ENCODE measurements around the gene STUB1. TPM values are rescaled to one million over a fixed set of nuclear protein-coding genes. Genes with fewer than 3 reads are reported as not detected.

The STUB1 gene
- total RNA-seq, 2 donors from 2014 or later: 95.0 to 172 TPM

DNA sequence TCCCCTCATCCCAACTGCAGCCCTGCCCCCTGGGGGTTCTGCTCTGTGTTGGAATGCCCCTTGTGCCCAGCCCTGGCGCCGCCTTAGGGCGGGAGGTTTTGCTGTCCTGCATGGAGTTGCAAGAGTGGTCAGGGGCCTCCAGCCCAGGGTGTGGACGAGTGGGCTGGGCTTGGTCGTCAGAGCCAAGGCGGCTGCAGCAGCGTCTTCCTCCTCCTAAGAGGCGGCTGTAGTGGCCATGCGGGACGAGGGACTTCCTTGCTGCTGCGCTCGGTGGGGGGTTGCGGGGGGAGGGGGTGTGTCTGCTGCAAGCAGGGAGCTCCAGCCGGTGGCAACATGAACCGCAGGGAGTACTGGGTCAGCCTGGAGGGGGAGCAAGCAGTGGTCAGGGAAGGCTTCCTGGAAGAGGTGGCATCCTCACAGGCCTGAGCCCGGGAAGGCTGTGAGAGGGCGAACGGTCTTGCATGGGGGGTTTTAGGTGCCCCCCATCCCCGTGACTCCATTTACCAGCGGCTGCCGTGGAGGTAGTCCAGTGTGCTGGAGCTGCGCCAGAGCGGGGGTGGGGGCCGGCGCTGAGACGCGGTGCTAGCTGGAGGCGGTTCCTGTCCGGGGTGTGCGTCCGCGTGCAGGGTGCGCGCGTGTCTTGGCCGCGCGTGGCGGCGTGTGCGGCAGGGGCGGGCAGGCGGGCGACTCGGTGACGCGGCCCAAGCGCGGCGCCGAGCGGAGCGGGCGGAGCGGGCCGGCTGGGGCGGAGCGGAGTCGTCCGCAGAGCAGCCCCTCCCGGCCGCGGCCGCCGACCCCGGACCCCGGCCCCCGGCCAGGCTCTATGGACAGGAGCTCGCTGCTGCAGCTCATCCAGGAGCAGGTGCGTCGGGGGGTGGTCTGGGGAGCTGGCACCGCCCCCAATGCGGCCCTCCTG lies 5.0 kb upstream of the STUB1 start, which contains the start of gene RHBDL1:
RHBDL1 (plus strand) TSS at position 704 of the 916 bp plus-strand sequence; CDS start at position 824, 120 bp downstream.
- Mint-ChIP-seq H3K9me3 (no peaks in the 10 kb centered on the region), H3K4me1 (ENCODE audit: low read depth in 2 of 2) (peaks cover 9% of the 10 kb centered on the region in 2 donors), H3K4me3 (peak within 1 kb of the TSS; percentile 34), H3K27ac (no peak within 1 kb of the TSS), H3K36me3 (no peaks in the 10 kb centered on the region), H3K27me3 (no peaks in the 10 kb centered on the region)
- DNase-seq (ENCODE audit: low spot score) (no peak), ATAC-seq (no peak)

GRCh38 chr16:675884-676564 lies 4.2 kb upstream of the STUB1 start:
- H3K36me3 Mint-ChIP-seq: no peaks in the 10 kb centered on the region
- no peaks in the 10 kb centered on the region for H3K27me3 Mint-ChIP-seq
- H3K27ac Mint-ChIP-seq: no peak overlapping the region
- H3K4me1 Mint-ChIP-seq (ENCODE audit: low read depth in 2 of 2): peaks cover 9 to 11% of the 10 kb centered on the region in 2 donors
- H3K9me3 Mint-ChIP-seq: no peaks in the 10 kb centered on the region
- no peak for DNase-seq (ENCODE audit: low spot score)
- ATAC-seq: no peak
- no peak overlapping the region for H3K4me3 Mint-ChIP-seq

DNA sequence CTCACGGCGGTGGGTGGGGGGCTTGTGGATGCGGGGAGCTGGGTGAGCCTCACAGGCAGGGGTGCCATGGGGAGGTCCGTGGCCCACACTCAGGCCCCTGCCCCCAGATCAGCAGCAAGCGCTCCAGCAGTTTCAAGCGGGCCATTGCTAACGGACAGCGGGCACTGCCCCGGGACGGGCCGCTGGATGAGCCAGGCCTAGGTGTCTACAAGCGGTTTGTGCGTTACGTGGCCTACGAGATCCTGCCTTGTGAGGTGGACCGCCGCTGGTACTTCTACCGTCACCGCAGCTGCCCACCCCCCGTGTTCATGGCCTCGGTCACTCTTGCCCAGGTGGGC lies 3.7 kb upstream of the STUB1 start:
- Mint-ChIP-seq H3K4me3 (no peak overlapping the region), H3K36me3 (no peaks in the 10 kb centered on the region), H3K9me3 (no peaks in the 10 kb centered on the region), H3K4me1 (ENCODE audit: low read depth in 2 of 2) (peaks cover 9 to 14% of the 10 kb centered on the region in 2 donors), H3K27me3 (no peaks in the 10 kb centered on the region), H3K27ac (no peak overlapping the region)
- ATAC-seq: no peak
- no peak for DNase-seq (ENCODE audit: low spot score)

DNA sequence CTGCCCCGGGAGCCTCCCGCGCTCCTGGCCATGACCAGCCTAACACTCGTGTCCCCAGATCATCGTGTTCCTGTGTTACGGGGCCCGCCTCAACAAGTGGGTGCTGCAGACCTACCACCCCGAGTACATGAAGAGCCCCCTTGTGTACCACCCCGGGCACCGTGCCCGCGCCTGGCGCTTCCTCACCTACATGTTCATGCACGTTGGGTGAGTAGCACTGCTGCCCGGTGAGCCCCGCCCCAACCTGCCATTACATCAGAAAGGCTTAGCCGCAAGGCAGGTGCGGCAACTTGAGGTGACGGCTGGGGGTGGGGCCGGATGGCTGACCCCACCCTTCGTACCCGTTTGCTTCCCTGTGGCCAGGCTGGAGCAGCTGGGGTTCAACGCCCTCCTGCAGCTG lies 3.3 kb upstream of the STUB1 start:
- Mint-ChIP-seq H3K27ac (no peak overlapping the region), H3K9me3 (no peaks in the 10 kb centered on the region), H3K36me3 (no peaks in the 10 kb centered on the region), H3K4me1 (ENCODE audit: low read depth in 2 of 2) (peaks cover 9 to 17% of the 10 kb centered on the region in 2 donors), H3K4me3 (no peak overlapping the region), H3K27me3 (no peaks in the 10 kb centered on the region)
- DNase-seq (ENCODE audit: low spot score): no peak
- no peak for ATAC-seq

DNA sequence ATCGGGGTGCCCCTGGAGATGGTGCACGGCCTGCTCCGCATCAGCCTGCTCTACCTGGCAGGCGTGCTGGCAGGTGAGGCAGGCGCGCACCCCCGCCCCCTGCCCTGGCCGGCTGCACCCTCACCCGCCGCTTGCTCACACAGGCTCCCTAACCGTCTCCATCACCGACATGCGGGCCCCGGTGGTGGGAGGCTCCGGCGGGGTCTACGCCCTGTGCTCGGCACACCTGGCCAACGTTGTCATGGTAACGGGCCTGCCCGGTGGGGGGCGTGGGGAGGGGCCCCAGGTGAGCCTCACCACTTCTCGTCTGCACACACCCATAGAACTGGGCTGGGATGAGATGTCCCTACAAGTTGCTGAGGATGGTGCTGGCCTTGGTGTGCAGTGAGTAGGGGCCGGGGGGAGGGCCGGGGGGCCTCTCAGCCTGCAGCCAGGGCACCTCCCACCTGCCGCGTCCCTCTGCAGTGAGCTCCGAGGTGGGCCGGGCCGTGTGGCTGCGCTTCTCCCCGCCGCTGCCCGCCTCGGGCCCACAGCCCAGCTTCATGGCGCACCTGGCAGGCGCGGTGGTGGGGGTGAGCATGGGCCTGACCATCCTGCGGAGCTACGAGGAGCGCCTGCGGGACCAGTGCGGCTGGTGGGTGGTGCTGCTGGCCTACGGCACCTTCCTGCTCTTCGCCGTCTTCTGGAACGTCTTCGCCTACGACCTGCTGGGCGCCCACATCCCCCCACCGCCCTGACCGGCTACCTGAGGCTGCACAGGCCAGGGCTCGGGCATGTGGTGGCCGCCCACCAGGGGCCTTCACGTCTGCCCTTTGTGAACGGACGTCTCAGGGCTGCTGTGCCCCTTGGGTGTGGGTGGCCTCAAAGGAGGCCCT lies 2.7 kb upstream of the STUB1 start:
- no peak overlapping the region for H3K27ac Mint-ChIP-seq
- DNase-seq (ENCODE audit: low spot score) (no peak), ATAC-seq (no peak)
- H3K4me3 Mint-ChIP-seq: no peak overlapping the region
- H3K27me3 Mint-ChIP-seq: no peaks in the 10 kb centered on the region
- H3K4me1 Mint-ChIP-seq (ENCODE audit: low read depth in 2 of 2): peaks cover 12 to 17% of the 10 kb centered on the region in 2 donors
- H3K36me3 Mint-ChIP-seq: no peaks in the 10 kb centered on the region
- no peaks in the 10 kb centered on the region for H3K9me3 Mint-ChIP-seq

- H3K36me3 Mint-ChIP-seq: no peaks in the 10 kb centered on the region
- no peak overlapping the region for H3K4me3 Mint-ChIP-seq
- DNase-seq (ENCODE audit: low spot score) (no peak), ATAC-seq (no peak)
- H3K4me1 Mint-ChIP-seq (ENCODE audit: low read depth in 2 of 2): peaks cover 13 to 17% of the 10 kb centered on the region in 2 donors
- no peaks in the 10 kb centered on the region for H3K9me3 Mint-ChIP-seq
- no peaks in the 10 kb centered on the region for H3K27me3 Mint-ChIP-seq
- H3K27ac Mint-ChIP-seq: no peak overlapping the region
These were observed 1.9 kb upstream of the STUB1 start for GRCh38 chr16:678209-678857.

DNA sequence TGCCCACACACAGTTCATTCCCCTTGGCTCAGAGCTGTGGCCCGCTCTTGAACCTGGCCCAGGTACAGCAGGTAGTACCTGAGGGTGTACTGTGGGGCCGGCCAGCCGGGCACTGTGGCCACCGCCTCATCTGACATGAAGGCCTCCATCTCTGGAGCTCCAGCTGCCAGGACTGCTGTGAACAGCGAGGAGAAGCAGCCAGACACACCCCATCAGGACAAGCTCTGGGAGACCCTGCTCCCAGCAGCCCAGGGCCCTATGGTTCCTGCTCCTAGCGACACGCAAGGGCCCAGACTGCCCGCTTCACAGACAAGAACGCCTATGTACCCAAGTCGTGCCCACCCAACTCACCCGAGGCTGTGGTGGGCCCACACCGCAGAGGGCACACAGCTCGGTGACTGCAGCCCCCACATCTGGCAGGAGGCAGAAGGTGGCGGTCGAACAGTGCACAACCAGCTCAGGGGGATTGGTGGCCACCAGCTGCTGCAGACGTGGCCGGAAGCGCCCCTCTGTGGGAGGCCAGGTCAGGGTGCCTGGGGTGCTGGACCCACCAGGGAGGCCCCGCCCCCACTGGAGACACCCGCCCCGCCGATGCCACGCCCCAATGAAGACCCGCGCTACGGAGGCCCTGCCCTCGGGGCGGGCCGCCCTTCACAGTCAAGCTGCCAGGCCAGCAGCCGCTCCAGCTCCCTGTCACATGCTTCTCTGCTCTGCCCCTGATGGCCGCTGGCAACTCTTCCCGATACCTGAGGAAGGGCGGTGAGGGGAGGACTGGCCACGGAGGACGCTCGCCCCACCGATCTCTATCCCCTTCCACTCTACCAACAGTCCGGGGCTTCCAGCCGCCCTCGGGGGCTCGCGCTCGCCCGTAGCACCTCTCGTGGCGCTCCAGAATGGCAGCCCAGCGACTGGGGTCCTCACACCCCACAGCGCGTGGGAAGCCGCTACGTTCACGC lies 1.1 kb upstream of the STUB1 start:
- Mint-ChIP-seq H3K27ac (no peak overlapping the region), H3K36me3 (no peaks in the 10 kb centered on the region), H3K4me1 (ENCODE audit: low read depth in 2 of 2) (peaks cover 13 to 17% of the 10 kb centered on the region in 2 donors), H3K4me3 (peak overlapping the region; percentile 81), H3K9me3 (no peaks in the 10 kb centered on the region), H3K27me3 (no peaks in the 10 kb centered on the region)
- ATAC-seq (peak; percentile 7 to 28), DNase-seq (ENCODE audit: low spot score) (no peak)

DNA sequence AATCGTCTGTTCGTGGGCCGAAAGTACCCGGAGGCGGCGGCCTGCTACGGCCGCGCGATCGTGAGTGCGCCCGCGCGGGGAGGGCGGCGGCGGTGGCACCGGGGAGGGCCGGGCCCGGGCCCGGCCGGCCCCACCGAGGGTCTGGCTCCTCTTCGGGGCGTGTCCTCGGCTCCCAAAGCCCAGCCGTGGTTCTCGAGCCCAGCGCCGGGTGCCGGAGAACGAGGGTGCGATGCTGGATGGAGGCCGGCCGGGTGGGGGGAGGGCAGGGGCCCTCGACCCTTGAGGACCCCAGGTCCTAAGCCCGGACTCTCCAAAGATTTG lies 375 bp downstream of the STUB1 start:
- ATAC-seq: peak in 1 of 2 donors; percentile 0
- H3K27ac Mint-ChIP-seq: peak overlapping the region in 1 of 2 donors; percentile 28
- DNase-seq (ENCODE audit: low spot score): no peak
- no peaks in the 10 kb centered on the region for H3K36me3 Mint-ChIP-seq
- no peaks in the 10 kb centered on the region for H3K27me3 Mint-ChIP-seq
- peak overlapping the region; percentile 81 for H3K4me3 Mint-ChIP-seq
- H3K4me1 Mint-ChIP-seq (ENCODE audit: low read depth in 2 of 2): peaks cover 11 to 13% of the 10 kb centered on the region in 2 donors
- no peaks in the 10 kb centered on the region for H3K9me3 Mint-ChIP-seq

DNA sequence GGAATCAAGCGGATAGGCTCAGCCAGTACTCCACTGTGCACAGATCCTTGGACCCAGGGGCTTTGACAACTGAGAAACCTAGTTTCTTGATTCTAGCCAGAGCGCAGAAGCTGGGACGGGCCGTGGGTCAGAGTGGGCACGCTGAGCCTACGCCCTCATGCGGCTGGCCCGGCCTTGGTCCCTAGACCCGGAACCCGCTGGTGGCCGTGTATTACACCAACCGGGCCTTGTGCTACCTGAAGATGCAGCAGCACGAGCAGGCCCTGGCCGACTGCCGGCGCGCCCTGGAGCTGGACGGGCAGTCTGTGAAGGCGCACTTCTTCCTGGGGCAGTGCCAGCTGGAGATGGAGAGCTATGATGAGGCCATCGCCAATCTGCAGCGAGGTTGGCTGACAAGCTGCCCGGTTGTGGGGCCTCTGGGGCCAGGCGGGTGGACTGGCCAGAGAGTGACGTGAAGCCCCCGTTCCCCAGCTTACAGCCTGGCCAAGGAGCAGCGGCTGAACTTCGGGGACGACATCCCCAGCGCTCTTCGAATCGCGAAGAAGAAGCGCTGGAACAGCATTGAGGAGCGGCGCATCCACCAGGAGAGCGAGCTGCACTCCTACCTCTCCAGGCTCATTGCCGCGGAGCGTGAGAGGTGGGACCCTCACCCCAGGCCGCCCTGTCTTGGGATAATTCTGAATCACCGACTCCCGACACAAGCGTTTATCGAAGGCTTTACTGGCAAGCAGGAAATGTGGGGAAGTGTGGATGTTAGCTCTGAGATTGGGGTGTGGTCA lies 946 bp downstream of the STUB1 start:
- H3K36me3 Mint-ChIP-seq: no peaks in the 10 kb centered on the region
- ATAC-seq (no peak), DNase-seq (ENCODE audit: low spot score) (no peak)
- H3K4me3 Mint-ChIP-seq: peak overlapping the region; percentile 81
- no peaks in the 10 kb centered on the region for H3K27me3 Mint-ChIP-seq
- H3K27ac Mint-ChIP-seq: peak overlapping the region in 1 of 2 donors; percentile 28
- H3K4me1 Mint-ChIP-seq (ENCODE audit: low read depth in 2 of 2): peaks cover 11 to 13% of the 10 kb centered on the region in 2 donors
- no peaks in the 10 kb centered on the region for H3K9me3 Mint-ChIP-seq

DNA sequence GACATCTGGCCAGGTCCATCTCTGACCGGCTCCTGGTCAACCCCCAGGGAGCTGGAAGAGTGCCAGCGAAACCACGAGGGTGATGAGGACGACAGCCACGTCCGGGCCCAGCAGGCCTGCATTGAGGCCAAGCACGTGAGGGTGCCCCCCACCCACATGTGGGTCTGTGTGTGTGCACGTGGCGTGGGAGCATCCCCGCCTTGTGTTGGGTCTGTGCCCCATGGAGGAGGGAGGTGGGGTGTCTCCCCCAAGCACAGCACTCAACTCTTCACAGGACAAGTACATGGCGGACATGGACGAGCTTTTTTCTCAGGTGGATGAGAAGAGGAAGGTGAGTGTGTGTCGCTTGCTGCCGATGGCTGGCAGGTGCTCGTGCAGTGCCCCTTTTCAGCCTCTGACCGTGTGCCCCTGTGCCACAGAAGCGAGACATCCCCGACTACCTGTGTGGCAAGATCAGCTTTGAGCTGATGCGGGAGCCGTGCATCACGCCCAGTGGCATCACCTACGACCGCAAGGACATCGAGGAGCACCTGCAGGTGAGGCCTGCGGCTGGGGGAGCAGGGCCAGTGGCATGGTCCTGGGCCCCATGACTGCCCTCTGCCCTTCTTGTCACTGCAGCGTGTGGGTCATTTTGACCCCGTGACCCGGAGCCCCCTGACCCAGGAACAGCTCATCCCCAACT lies 1.7 kb downstream of the STUB1 start:
- DNase-seq (ENCODE audit: low spot score): no peak
- Mint-ChIP-seq H3K27me3 (no peaks in the 10 kb centered on the region), H3K9me3 (no peaks in the 10 kb centered on the region), H3K27ac (no peak overlapping the region), H3K4me3 (peak overlapping the region; percentile 81), H3K36me3 (no peaks in the 10 kb centered on the region), H3K4me1 (ENCODE audit: low read depth in 2 of 2) (peaks cover 11 to 13% of the 10 kb centered on the region in 2 donors)
- ATAC-seq: no peak

DNA sequence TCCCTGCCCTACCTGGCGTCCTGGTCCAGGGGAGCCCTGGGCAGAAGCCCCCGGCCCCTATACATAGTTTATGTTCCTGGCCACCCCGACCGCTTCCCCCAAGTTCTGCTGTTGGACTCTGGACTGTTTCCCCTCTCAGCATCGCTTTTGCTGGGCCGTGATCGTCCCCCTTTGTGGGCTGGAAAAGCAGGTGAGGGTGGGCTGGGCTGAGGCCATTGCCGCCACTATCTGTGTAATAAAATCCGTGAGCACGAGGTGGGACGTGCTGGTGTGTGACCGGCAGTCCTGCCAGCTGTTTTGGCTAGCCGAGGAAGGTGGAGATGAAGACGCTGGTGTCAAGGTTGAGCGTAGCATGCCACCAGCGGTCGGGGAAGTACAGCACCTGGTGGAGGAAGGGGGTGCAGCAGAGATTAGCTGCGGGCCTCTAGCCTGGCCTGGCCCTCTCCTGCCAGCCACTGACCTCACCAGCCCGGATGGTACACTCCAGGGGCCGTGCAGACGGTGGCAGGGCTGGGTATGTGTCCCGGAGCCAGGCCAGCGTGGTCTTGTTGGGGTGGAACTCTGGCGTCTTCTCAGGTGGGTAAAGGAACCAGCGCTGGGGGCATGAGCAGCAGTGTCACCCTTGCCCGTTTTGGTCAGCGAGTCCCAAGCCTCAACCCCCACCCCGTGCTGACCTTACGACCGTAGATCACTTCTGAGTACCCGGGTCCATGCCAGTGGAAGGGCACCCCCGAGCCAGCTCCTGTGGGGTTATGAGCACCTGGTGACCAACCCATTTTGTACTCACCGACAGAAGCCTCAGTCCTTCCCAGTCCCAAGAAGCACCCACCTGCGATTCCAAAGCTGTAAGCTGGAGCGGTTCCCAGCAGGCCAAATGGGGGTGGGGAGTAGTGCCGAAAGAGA lies 2.5 kb downstream of the STUB1 start:
- Mint-ChIP-seq H3K4me1 (ENCODE audit: low read depth in 2 of 2) (peaks cover 11 to 13% of the 10 kb centered on the region in 2 donors), H3K27me3 (no peaks in the 10 kb centered on the region), H3K36me3 (no peaks in the 10 kb centered on the region), H3K9me3 (no peaks in the 10 kb centered on the region), H3K4me3 (peak overlapping the region; percentile 81), H3K27ac (peak overlapping the region in 1 of 2 donors; percentile 39)
- DNase-seq (ENCODE audit: low spot score) (no peak), ATAC-seq (no peak)

Data from natural killer cell treated with Interleukin-12 subunit alpha and Interleukin-12 subunit beta and Interleukin-15 and Interleukin-18, amount 100 ng/mL, for 72 hours (primary cell).